GM21723 (cell line): Measurements from ENCODE around the gene TCF7L2.

Experiments
- ATAC-seq: cut with Tn5 transposase; IDR thresholded peaks from one replicate; pipeline ENCODE4 v1.9.1; 2021; ENCODE audit warnings: mild to moderate bottlenecking, moderate library complexity; ENCODE audit not compliant: unreplicated experiment

The TCF7L2 gene

DNA sequence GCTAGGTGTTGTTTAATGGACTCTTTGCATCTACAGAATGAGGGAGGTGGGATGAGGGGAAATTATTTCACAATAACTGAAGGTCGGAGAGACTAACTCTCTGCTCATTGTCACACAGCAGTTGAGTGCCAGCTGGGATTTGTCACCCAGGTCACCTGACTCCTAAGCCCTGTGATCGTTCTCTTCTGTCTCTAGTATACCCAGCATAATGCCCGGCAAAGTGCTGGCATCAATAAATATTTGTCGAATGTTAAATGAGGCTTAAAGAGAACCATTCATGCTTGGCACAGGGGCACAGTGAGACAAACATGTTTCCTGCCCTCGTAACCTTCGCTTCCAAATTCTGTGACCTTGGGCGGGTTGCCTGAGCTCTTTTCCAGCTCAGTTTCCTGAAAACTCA, 70.8 kb downstream of the TCF7L2 start:
- ATAC-seq = no peak

DNA sequence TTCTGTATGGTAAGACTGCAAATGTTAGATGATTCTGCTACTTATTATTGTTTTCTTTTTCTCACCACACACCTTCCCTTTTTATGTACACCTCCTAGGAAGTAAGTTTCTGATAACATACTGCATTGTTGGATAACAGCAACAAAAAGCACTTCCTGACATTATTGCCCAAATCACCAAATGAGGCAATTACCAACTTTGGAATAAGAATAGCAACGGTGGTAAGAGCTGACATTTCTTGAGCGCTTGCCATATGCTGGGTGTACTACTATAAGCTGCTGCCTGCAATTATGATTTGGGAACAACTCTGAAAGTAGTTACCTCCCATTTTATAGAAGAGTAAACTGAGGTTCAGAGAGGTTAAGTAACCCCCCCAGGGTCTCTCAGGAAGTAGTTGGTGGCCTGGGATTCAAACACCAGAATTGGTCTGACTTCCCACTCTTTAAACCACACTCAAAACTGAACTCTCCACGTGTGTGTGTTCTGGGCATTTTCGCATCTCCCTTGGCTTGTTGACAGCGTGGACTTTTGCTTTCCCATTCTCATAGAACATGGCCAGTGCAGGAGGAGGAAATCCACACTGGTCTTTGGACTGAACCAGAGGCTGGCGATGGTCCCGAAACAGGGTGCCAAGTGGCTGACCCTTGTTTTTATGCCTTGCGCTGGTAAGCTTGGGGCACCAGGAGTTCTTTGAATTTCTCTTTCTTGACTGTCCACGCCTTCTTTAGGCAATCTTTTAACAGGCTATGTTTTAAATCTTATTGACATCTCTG, 71.4 kb downstream of the TCF7L2 start:
- ATAC-seq = no peak

DNA sequence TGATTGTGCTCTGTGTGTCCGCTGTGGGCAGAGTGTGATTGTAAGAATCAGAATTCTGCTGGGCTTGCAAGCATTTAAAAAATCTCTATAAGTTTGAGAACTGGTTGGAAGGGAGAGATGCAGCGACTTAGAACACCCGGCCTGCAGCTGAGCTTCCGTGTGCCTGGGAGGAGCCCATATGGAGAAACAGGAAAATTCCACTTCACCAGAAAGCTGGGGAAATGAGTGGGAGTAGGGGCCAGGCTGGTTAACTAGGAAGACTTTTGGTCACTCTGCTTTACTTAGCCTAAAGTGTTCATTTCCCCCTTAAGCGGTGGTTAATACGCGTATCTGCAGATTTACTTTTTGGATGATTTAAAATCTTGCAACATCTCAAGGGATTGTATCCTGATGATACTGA, 72.2 kb downstream of the TCF7L2 start:
- ATAC-seq = no peak

DNA sequence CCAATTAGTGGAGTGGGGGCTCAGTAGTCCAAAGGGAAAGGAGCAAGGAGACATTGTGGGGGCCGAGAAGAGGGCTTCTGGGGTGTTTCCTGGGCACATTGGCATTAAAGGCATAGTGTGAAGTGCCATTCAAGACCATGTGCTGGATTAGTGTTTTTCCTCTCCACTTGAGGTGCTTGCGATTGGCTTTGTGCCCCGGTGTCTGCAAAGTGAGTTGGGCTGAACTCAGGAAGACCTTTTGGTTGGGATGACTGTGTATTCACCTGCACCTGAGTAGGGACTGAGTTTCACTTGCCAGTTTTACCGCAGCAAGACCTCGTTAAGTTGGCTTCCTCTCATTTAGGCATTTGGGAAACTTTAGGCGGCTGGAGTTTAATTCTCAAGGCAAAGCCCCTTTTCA, 73.0 kb downstream of the TCF7L2 start:
- ATAC-seq = no peak

DNA sequence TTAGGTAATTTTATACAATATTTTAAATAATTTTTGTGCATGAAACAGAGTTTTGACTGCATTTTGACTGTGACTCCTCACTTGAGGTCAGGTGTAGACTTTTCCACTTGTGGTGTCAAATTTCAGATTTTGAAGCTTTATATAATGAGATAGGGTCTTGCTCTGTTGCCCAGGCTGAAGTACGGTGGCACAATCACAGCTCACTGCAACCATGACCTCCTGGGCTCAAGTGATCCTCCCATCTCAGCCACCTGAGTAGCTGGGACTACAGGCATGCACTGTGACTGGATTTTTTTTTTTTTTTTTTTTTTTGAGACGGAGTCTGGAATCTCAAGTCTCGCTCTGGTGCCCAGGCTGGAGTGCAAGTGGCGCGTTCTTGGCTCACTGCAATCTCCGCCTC, 74.9 kb downstream of the TCF7L2 start:
- ATAC-seq = no peak

DNA sequence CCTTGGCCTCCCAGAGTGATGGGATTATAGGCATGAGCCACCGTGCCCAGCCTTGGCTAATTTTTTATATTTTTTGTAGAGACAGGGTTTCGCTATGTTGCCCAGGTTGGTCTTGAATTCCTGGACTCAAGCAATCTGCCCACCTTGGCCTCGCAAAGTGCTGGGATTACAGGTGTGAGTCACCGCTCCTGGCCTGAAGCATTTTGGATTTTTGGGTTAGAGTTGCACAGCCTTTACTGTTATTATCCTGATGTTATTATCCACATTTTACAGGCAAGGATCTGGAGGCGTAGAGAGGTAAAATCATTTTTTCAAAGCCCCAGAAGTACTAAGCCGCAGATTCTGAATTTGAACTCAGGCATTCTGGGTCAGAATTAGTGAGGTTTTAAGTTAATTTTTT, 75.4 kb downstream of the TCF7L2 start:
- no peak for ATAC-seq

DNA sequence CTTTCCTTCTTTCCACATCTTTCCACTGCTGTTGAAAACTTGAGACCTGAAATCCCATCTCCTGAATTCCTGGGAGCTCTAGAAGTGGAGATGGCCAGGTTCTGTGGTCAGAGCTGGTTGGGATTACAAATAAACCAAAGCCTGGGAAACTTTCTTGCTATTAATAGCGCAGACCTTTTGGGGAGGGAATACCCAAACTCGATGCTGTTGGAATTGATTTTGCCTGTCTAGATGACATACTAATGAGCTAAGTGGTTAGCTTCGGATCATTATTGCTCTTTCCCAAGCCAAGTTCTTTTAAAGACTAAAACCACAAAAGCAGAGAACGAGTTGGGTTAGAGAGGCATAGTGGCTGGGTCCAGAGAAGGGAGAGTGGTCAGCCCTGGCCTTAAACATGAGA, 76.6 kb downstream of the TCF7L2 start:
- no peak for ATAC-seq

DNA sequence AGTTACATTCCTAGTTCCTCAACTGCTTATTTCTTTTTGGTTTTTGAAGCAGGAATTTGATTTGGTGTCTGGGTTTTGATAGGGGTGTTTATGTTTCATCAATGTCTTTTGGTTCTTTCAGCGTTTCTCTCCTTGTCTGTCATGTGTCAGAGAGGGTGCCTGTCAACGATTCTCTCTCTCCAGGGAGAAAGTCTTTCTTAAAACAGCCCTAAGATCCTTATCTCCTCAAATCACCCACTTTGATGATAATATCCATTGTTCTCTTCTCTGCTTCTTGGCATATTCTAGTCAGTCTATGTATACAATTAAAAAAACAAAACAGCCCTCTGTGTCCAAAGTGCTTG, 77.2 kb downstream of the TCF7L2 start:
- no peak for ATAC-seq

DNA sequence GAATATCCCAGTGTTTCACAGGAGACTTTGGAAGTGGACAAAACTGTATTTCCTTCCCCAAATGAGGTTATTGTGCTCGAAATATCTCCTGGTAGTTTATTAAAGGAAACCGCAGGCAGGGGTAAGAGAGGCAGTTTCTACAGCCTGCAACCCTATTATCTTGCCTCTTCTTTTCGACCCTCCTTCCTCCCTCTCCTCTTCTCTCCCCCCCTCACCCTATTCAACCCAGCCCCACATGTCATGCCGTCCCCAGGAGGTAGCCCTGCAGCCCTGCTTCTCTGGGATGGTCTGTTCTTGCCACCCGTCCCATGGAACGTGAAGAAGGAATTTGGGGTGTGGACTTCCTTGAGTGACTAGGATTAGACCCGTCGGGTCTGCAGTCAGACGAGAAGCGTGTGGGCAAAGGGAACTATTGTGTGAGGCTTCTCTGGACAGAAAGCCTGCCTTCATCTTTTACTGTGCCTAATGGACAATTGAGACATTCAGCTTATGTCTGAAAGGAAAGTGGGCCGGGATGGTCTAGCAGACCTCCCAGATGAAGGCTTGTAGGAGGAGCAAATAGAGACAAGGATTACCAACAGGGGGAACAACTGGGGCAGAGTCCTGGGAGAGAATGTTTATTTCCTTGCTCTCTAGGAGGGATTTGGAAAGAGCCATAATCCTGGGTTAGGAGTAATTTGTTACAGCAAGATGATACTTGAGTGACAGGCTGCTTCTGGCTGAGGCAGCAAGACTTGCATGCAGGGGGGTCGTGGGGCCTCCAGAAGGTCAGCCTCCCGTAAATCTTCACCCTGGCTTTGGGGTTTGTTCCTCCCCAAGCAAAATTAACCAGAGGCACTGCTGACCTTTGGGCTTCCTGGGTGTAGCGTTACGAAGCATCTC, 77.8 kb downstream of the TCF7L2 start:
- no peak for ATAC-seq

DNA sequence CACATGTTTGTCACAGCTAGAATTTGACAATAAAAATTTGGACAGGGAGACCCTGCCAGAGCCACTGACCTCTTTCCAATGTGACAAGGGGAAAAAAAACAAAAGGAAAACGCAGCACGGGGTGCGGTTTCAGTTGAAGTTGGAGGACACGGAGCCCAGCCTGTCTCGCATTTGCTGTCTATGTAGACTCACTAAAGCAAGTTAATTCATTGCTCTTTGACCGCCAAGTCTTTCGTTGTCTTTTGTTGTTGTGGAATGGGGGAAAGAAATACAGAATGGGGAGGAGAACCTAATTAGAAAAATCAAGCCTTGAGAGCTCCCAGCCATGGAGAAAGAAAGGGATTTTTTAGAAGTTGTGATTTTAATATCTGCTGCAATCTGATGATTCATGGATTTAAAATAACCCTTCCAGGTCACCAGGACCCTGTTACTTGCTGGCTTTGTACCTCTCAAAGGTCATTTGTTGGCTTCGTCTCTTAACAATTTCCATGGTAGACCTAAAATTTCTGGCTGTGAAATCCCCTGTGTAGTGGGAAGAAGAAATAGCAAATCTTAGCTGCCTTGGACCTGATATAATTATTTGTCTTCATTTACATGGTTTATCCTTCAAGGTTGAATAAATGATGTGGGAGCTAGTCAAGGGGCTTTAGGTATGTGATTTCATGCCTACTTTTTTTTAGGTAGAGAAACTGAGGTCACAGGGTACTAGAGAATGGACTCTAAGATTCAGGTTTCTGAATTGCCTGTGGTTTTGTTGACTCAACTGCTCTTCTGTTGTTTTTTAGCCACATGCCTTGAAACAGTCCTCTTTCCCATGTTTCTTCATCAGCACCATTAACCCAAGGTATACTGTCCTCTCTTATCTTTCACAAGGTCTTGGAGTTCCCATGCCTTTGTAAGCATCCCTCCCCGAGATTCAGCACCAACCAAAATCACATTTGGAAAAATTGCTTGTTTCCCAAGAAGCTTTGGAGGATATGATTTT, 78.7 kb downstream of the TCF7L2 start:
- no peak for ATAC-seq

DNA sequence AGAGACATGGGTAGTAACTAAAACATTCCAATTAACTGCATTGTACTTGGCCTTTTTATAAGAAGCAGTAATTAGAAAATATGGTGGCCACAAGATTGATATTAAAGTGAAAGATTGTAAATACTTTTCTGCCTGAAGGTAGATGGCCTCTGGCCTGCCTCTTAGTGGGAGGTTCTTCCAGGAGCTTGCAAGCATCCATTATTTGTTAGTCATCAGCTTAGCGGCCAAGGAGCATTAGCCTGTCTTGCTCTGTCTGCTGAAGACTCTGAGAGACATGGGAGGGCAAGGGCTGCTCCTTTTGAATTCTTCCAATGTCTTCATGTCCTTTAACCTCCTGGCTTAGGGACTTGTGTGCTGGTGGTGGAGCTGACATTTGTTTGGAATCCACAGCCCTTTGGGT, 80.4 kb downstream of the TCF7L2 start:
- ATAC-seq = no peak

DNA sequence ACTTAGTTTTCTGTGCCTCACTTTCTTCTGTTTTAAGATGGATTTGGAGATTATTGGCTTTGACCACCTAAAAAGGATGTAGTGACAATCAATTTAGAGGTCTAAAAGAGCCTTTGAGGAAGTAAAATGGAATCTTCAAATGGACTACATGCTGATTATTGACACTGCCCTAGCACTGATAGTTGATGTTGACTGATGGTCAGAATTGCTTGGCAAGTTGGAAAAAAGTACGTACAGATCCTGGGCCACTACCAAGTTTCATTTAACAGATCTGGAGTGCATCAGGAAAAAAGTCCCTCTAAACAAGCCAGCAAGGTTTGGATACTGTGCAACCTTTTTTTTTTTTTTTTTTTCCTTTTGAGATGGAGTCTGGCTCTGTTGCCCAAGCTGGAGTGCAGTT, 81.1 kb downstream of the TCF7L2 start:
- no peak for ATAC-seq

DNA sequence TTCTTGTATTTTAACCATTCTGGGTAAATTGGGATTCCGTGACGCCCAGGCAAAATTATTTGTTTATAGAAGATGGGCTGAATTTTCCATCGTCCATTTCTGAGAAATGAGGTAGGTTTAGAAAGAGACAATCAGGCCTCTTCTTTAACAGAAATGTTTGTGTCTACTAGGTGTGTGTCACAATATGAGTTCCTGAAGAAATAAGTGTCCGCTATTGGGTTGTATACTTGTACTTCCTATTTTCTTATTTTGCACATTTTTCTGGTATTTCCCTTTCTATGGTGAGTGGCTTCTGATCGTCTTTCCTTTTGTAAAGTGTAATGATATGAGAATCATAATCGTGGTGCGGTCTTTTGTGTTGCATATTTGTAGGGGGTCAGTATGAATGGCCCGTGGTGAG, 83.9 kb downstream of the TCF7L2 start:
- no peak for ATAC-seq

DNA sequence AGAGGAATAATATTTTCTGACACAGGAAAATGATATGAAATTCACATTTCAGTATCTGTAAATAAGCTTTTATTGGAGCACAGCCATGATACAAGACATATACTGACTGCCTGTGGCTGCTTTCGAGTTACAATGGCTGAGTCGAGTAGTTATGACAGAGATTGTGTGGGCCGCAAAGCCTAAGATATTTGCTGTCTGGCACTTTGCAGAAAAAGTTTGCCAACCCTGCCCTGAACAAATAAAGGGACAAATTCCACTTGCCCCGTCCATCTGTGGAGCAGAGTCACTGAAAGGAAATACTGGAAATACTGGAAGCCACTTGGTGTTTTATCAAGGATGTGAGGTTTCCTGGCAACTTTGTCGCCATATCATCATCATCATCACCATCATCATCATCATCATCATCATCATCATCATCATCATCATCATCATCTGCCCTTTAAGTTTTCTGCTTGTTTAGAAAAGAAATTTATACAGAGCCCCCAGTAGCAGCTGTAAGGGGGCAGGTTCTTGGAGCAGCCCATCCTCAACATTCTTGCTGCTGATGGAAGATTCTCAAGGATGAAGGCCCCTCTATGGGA, 85.8 kb downstream of the TCF7L2 start:
- no peak for ATAC-seq

DNA sequence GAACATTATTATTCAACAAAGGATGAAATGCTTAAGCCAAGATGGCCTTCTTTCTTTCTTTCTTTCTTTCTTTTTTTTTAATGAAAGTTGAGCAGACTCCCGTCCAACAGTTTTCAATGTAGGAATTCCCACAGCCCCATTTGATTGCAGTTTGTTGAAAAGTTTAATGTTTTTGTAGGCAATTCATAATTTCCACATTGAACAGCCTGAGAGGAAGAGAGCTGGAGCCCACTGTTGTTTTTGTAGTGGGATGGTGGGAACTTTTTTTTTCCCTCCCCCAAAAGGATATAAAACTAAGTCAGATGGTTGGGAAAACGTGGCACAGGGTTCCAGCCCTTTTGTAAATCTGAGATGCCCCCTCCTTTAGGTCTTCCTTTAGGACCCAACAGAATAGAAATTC, 86.6 kb downstream of the TCF7L2 start:
- ATAC-seq = no peak

DNA sequence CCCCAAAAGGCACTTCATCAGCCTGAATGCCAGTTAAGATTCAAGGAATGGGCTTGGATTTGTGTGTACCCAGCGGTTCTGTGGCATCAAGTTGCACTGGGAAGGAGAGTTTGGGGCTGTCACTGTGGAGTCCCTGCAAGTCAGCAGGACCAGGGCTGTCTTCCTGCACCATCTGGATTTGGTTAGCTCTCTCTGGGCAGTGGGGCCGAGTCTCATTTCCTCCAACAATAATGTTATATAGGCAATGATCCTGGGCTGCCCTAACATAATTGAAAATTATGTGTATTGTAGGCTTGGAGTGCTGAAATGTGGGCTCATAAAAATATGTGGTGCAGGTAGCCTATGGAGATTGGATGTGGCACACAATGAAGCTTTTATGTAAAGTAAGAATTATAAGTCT, 87.2 kb downstream of the TCF7L2 start:
- no peak for ATAC-seq

DNA sequence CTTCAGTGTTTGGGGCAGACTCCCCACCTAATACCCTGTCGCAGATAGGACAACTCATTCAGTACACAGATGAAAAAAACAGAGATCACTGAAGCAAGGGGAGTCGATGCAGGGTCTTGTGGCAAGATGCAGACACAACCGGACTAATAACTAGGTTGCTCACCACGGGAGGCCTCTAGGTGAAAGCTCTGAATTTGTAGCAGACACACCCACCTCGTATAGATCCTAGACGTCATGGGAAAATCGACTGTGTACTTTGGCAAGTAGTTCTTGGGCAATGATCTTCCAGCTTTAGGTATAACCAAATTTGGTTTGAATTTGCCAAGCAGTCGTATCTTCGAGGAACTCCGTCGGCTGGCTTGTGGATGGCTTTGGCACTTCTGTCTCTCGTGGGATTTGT, 88.1 kb downstream of the TCF7L2 start:
- ATAC-seq = no peak

DNA sequence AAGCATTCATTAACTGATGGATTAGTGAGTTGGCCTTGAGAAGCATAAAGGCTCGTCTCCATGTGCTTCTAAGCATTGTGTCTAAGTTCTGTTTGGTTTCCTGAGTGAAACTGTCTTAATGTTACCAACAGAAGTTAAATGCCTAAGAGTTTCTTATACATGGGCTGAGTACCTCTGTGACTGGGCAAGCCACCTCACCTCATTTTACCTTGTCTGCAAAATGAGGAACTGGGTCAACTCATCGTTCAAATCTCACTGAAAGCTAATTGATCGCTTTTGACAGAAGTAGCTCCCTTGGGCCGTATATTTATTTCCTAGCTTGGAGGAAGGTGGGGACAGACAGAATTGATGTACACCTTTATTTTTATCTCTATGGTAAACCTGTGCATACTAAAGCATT, 88.9 kb downstream of the TCF7L2 start:
- no peak for ATAC-seq

DNA sequence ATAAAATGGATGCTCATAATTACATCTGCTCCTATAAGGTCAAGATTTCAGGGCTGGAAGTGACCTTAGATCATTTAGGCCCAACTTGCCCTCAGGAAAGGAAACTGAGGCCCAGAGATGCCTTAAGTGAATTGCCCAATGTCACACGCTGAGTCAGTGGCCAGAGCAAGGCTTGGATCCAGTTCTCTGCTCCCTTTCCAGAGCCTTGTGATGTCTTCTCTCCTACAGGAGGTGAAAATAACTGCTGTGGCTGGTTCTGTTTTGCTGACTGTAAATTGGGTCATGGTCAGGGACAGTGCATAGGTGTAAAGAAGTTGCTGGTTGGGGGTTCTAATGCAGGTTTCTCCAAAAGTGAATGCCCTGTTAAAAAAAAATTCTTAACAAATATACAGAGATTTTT, 91.3 kb downstream of the TCF7L2 start:
- no peak for ATAC-seq

DNA sequence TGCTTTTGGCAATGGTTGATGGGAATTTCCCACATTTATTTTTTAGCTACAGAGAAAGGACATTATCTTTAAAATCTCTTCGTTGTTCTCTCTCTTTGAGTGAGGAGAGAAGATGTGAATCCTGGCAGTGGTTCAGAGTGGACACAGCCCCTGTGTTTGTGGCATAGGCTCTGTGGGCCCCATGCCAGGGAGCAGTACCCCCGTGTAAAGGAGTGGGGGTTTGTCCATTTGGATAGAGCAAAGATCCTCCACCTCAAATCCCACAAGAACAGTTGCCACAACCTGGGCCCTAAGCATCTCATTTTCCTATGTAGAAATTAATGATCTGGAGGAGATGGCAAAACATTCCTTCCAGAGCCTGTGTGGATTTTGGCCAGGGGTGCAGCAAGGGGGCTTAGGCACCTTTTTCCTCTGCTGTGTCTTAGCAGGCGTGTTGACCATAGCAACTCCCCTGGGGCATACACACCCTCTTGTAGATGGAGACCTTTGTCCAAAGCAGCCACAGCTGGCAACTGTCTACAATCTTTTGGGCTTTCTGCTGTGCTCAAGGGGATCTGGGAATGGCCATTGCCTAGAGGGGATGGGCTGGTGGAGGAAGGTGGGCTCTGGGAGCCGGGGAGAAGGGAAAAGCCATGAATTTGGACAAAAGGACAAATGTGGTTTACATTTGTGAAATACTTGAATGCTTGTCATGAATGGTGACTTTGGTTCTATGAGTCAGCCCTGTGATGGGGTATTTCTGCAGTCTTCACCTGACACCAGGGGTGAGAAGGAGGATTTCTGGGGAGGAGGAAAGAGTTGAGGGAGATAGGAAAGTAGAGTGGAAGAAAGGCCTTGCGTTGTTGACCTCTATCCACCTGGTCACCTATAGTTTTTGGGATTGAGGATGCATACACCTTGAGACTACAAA, 92.0 kb downstream of the TCF7L2 start:
- ATAC-seq = no peak
